Immature natural killer cell (primary cell): Measurements from ENCODE around the gene KCNQ1. TPM values are rescaled to one million over a fixed set of nuclear protein-coding genes. Genes with fewer than 3 reads are reported as not detected.
"Not testable (repeated sequence)": the region's sequence is repeated elsewhere in the genome, so short reads cannot be mapped to it uniquely, and the experiment has no call there.

Experiments
- DNase-seq, 3 donors: peaks; one replicate each; pipeline ENCODE4 v3.0.0; 2022; ENCODE audit warnings: mixed read lengths in 1 of 3
- H3K27ac Mint-ChIP-seq, 6 donors: one replicate each; pipeline ENCODE4 v1.8.0; 2020; ENCODE audit warnings: mixed read lengths in 6 of 6, mild to moderate bottlenecking in 5 of 6, inconsistent platforms in 4 of 6, moderate library complexity in 3 of 6
- H3K27me3 Mint-ChIP-seq, 3 donors: one replicate each; pipeline ENCODE4 v1.8.0; 2020 to 2021; ENCODE audit warnings: low read depth in 3 of 3, mild to moderate bottlenecking in 3 of 3, mixed read lengths in 3 of 3, moderate library complexity in 3 of 3, inconsistent platforms in 1 of 3
- H3K36me3 Mint-ChIP-seq, 3 donors: one replicate each; pipeline ENCODE4 v1.8.0; 2020; ENCODE audit warnings: mixed read lengths in 3 of 3, inconsistent platforms in 2 of 3, mild to moderate bottlenecking in 2 of 3
- H3K4me1 Mint-ChIP-seq, 2 donors: one replicate each; pipeline ENCODE4 v1.8.0; 2020; ENCODE audit warnings: inconsistent platforms in 2 of 2, mild to moderate bottlenecking in 2 of 2, mixed read lengths in 2 of 2, moderate library complexity in 1 of 2
- H3K4me3 Mint-ChIP-seq, 5 donors: one replicate each; pipeline ENCODE4 v1.8.0; 2020; ENCODE audit warnings: mild to moderate bottlenecking in 5 of 5, mixed read lengths in 5 of 5, inconsistent platforms in 3 of 5, moderate library complexity in 3 of 5
- H3K9me3 Mint-ChIP-seq, 6 donors: one replicate each; pipeline ENCODE4 v1.8.0; 2020; ENCODE audit warnings: mild to moderate bottlenecking in 6 of 6, mixed read lengths in 6 of 6, inconsistent platforms in 4 of 6, moderate library complexity in 3 of 6
- polyA plus RNA-seq, 3 donors: library from polyadenylated mRNA; unstranded; fragments of 300-500 nt; fragmentation: Illumina TruSeq; gene quantifications; one replicate each; pipeline ENCODE4 v1.2.3, GENCODE V29; 2021

Gene KCNQ1
- polyA plus RNA-seq, 3 donors from 2014 or later: 0.13 to 1.1 (median 0.73) TPM

DNA sequence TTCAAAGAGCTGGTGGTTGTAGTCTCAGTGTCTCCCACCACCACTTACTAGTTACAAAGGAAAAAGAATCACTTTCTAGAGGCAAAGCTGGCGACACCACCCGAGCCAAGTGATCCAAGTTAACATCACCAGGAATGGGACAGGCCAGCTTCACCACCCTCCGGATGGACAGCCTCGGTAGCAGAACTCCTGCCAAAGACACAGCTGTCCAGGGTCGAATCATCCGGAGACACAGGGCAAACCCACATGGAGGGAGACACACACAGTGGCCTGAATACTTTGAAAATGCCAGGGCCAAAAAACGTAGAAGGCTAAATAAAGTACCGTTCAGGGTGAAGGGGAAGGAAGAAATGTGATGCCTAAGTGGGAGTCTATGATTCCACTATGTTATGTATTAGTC lies 33.1 kb downstream of the KCNQ1 start:
- no peak overlapping the region for H3K4me3 Mint-ChIP-seq

DNA sequence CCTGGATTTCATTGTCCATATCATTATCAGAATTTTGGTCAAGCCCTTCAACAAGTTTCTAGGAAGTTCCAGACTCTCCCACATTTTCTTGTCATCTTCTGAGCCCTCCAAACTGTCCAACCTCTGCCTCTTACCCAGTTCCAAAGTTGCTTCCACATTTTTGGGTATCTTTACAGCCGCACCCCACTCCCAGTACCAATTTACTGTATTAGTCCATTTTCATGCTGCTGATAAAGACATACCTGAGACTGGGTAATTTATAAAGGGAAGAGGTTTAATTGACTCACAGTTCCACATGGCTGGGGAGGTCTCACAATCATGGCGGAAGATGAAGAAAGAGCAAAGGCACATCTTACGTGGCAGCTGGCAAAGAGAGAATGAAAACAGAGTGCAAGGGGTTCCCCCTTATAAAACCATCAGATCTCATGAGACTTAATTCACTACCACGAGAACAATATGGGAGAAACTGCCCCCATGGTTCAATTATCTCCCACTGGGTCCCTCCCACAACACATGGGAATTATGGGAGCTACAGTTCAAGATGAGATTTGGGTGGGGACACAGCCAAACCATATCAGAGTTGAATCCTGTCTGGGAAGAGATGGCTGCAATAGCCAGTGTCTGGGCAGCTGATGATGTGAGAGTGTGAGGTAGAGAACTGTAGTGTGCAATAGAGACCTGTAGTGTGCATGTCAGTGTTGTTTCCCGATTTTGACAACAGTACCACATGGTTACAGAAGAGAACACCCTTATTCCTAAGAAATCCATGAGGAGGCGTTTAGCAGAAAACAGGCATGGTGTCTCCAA lies 35.5 kb downstream of the KCNQ1 start:
- Mint-ChIP-seq H3K27me3 (peaks cover 9 to 25% (median 10%) of the 10 kb centered on the region in 3 donors), H3K9me3 (peaks cover 0 to 13% (median 7%) of the 10 kb centered on the region in 6 donors), H3K4me3 (peak overlapping the region in 2 of 5 donors; percentile 31 to 57), H3K4me1 (peaks cover 10 to 11% of the 10 kb centered on the region in 2 donors)
- H3K27ac Mint-ChIP-seq, H3K36me3 Mint-ChIP-seq, DNase-seq: not testable (repeated sequence)

More for the DNA sequence above, 33.1 kb downstream of the KCNQ1 start:
- peaks cover 10 to 11% of the 10 kb centered on the region in 2 donors for H3K4me1 Mint-ChIP-seq
- peaks cover 7 to 30% (median 15%) of the 10 kb centered on the region in 3 donors for H3K27me3 Mint-ChIP-seq
- peaks cover 0 to 13% (median 7%) of the 10 kb centered on the region in 6 donors for H3K9me3 Mint-ChIP-seq
- DNase-seq: no peak
- no peak overlapping the region for H3K27ac Mint-ChIP-seq
- H3K36me3 Mint-ChIP-seq: peaks cover 0 to 7% (median 6%) of the 10 kb centered on the region in 3 donors

DNA sequence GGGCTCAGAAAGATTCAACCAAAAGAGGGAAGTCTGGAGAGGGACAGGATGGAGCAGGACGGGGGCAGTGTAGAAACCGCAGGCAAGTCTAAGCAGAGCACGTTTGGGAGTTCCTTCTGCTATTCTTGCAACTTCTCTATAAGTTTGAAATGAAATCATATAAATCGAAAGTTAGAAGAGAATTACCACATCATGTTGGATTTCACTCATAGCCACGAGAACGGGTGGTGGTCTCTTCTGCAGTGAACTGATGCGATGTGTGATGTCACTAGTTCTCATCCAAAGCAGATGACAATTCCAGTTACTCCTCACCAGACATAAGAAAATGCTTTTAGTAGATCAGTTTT lies 36.0 kb downstream of the KCNQ1 start:
- H3K9me3 Mint-ChIP-seq: peaks cover 0 to 13% (median 7%) of the 10 kb centered on the region in 6 donors
- H3K36me3 Mint-ChIP-seq: peaks cover 0 to 7% (median 6%) of the 10 kb centered on the region in 3 donors
- no peak overlapping the region for H3K27ac Mint-ChIP-seq
- H3K27me3 Mint-ChIP-seq: peaks cover 13 to 31% (median 15%) of the 10 kb centered on the region in 3 donors
- peaks cover 10 to 11% of the 10 kb centered on the region in 2 donors for H3K4me1 Mint-ChIP-seq
- DNase-seq: no peak
- H3K4me3 Mint-ChIP-seq: peak overlapping the region in 2 of 5 donors; percentile 31 to 57

DNA sequence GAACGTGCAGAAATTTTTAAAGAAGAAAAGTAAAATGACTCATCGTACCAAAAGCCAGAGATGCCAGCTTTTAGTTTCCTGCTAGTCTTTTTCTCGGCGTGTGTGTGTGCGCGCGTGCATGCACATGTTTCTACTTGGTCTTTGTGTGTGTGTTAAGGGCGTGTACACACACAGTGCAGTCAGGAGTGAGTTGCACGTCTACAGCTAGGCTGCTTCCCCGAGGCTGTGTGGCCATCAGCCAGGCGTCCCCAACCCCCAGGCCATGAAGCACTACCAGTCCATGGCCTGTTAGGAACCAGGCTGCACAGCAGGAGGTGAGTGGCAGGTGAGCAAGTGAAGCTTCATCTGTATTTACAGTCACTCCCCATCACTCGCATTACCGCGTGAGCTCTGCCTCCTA lies 36.4 kb downstream of the KCNQ1 start:
- H3K36me3 Mint-ChIP-seq: peaks cover 0 to 7% (median 6%) of the 10 kb centered on the region in 3 donors

DNA sequence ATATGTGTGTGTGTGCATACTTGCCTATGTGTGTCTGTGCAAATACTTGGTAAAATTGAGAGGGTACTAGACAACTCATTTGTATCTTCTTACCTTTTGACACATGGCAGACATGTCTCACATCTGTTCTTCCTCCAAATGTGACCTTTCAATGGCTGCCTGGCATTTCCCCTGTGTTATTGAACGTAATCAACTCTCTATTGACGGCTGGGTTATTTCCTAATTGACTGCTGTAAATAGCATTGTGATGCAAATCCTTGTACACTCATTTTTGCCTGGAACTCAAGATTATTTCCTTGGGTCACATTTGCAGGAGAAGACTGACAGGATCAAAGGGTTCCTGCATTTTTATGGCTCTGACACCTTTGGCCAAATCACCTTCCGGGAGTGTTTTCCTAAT lies 37.4 kb downstream of the KCNQ1 start:
- peaks cover 3 to 20% (median 15%) of the 10 kb centered on the region in 6 donors for H3K9me3 Mint-ChIP-seq
- no peak overlapping the region for H3K27ac Mint-ChIP-seq
- H3K4me3 Mint-ChIP-seq: no peak overlapping the region
- no peak for DNase-seq
- H3K4me1 Mint-ChIP-seq: peaks cover 10 to 11% of the 10 kb centered on the region in 2 donors
- peaks cover 0 to 7% (median 6%) of the 10 kb centered on the region in 3 donors for H3K36me3 Mint-ChIP-seq
- H3K27me3 Mint-ChIP-seq: peaks cover 14 to 34% (median 17%) of the 10 kb centered on the region in 3 donors

More for the DNA sequence above, 36.4 kb downstream of the KCNQ1 start:
- H3K27me3 Mint-ChIP-seq: peaks cover 13 to 34% (median 16%) of the 10 kb centered on the region in 3 donors
- H3K4me1 Mint-ChIP-seq: peaks cover 10 to 11% of the 10 kb centered on the region in 2 donors
- no peak overlapping the region for H3K27ac Mint-ChIP-seq
- peak overlapping the region in 1 of 5 donors; percentile 16 for H3K4me3 Mint-ChIP-seq
- no peak for DNase-seq
- peaks cover under 1 to 13% (median 7%) of the 10 kb centered on the region in 6 donors for H3K9me3 Mint-ChIP-seq

DNA sequence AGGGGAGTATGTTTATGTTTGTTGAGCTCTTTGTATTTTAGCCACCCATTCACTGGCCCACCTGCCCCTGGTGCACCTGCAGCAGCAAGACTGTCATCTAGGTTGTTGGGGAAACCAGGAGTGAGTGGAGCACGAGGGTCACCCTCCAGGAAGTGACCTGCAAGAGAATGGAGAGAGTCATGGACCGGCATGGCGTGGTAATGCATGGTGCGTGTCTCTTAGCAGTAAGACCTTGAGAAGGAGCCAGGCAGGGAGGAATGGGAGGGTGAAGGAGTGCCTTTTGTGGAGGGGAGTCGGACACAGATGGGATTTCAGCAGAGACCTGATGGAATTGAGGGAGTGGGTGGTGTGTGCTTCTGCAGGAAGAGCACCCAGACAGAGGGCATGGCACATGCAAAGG lies 37.9 kb downstream of the KCNQ1 start:
- Mint-ChIP-seq H3K4me3 (no peak overlapping the region), H3K36me3 (peaks cover 0 to 7% (median 6%) of the 10 kb centered on the region in 3 donors), H3K4me1 (peaks cover 10 to 11% of the 10 kb centered on the region in 2 donors), H3K27ac (no peak overlapping the region), H3K27me3 (peaks cover 12 to 34% (median 17%) of the 10 kb centered on the region in 3 donors), H3K9me3 (peaks cover 3 to 23% (median 19%) of the 10 kb centered on the region in 6 donors)
- no peak for DNase-seq

DNA sequence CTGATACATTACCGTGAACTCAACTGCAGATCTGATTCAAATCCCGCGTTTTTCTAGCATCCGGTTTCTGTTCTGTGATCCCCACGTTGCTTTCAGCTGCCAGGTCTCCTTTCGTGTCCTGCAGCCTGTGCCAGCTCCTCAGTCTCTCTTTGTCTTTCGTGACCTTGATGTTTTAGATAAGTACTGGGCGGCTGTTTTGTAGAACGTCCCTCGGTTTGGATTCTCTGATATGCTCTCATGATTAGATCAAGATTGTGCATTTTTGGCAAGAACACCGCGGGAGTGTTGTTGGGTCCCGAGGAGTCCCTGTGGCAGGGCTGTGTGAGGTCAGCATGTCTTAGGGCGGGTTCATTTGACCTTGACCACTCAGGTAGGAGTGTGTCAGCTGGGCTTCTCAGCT lies 38.6 kb downstream of the KCNQ1 start:
- Mint-ChIP-seq H3K27ac (no peak overlapping the region), H3K4me3 (no peak overlapping the region), H3K9me3 (peaks cover 9 to 30% (median 24%) of the 10 kb centered on the region in 6 donors), H3K4me1 (peaks cover 10 to 11% of the 10 kb centered on the region in 2 donors), H3K27me3 (peaks cover 17 to 34% (median 18%) of the 10 kb centered on the region in 3 donors), H3K36me3 (peaks cover 3 to 11% (median 7%) of the 10 kb centered on the region in 3 donors)
- DNase-seq: no peak

DNA sequence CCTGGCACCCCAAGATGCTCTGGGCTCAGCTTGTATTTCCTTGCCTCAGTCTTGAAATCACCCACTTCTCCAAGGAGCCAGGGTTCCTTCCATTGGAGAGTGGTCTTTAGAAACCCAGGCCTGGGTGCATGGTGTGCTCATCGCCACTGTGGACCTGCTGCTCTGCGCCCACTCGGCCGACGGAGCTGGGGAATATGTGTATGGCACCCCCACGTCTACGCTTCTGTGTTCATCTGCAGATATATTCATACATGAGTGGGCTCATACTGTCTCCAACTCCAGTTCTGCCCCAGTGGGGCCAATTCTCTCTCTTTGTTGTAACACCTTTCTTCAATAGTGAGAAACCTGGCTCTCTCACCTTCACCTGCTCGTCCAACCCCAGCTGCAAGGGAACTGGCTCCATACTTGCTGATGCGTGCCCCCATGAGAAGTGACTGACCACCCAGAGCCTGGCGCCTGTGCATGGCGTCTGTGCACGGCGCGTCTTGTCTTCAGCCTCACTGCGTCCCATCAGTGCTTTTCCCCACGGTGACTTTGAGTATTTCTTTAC lies 39.8 kb downstream of the KCNQ1 start:
- Mint-ChIP-seq H3K4me1 (peaks cover 10 to 11% of the 10 kb centered on the region in 2 donors), H3K27me3 (peaks cover 23 to 41% (median 24%) of the 10 kb centered on the region in 3 donors), H3K36me3 (peaks cover 6 to 14% (median 12%) of the 10 kb centered on the region in 3 donors), H3K4me3 (no peak overlapping the region), H3K27ac (no peak overlapping the region), H3K9me3 (peaks cover 15 to 41% (median 30%) of the 10 kb centered on the region in 6 donors)
- DNase-seq: no peak

DNA sequence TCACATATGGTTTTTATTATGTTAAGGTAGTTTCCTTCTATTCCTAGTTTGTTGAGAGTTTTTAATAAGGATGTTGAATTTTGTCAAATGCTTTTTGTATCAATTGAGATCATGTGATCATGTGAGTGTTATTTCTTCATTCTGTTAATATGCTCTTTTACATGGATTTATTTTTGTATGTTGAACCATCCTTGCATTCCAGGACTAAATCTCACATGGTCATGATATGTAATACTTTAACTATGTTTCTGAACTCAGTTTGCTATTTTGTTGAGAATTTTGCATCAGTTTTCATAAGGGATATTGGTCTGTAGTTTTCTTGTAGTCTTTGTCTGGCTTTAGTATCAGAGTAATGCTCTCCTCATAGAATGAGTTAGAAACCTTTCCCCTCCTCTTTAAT lies 43.2 kb downstream of the KCNQ1 start:
- H3K9me3 Mint-ChIP-seq: peaks cover 16 to 36% (median 25%) of the 10 kb centered on the region in 6 donors
- no peak overlapping the region for H3K27ac Mint-ChIP-seq
- peak overlapping the region in 1 of 5 donors; percentile 1 for H3K4me3 Mint-ChIP-seq
- peaks cover 16 to 31% (median 19%) of the 10 kb centered on the region in 3 donors for H3K27me3 Mint-ChIP-seq
- H3K4me1 Mint-ChIP-seq: no peaks in the 10 kb centered on the region
- DNase-seq: no peak
- H3K36me3 Mint-ChIP-seq: peaks cover 0 to 12% (median 9%) of the 10 kb centered on the region in 3 donors

DNA sequence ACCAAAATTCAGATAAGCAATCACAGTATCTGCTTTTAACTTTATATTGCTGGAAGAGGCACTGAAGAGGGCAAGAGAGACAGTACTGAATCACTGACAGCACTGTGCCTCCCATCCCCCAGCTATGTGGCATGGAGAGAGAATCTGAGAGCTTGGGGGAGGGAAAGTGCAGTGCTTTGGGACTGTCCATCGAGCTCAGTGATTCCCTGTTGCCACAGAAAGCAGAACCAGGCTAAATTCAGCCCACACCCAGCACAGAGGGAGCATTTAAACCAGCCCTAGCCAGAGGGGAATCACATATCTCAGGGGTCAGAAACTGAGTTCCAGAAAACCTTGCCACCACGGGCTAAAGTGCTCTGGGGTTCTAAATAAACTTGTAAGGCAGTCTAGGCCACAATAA lies 44.3 kb downstream of the KCNQ1 start:
- Mint-ChIP-seq H3K4me1 (no peaks in the 10 kb centered on the region), H3K27me3 (peaks cover 15 to 36% (median 19%) of the 10 kb centered on the region in 3 donors), H3K9me3 (peaks cover 16 to 36% (median 25%) of the 10 kb centered on the region in 6 donors), H3K36me3 (peaks cover 0 to 12% (median 9%) of the 10 kb centered on the region in 3 donors), H3K27ac (no peak overlapping the region), H3K4me3 (no peak overlapping the region)
- DNase-seq: no peak

DNA sequence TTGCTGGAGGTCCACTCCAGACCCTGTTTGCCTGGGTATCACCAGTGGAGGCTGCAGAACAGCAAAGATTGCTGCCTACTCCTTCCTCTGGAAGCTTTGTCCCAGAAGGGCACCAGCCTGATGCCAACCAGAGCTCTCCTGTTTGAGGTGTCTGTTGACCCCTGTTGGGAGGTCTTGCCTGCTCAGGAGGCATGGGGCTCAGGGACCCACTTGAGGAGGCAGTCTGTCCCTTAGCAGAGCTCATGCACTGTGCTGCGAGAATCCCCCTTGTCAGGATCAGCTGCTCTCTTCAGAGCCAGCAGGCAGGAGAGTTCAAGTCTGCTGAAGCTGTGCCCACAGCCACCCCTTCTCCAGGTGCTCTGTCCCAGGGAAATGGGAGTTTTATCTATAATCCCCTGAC lies 53.1 kb downstream of the KCNQ1 start:
- DNase-seq, H3K4me1 Mint-ChIP-seq, H3K27ac Mint-ChIP-seq, H3K4me3 Mint-ChIP-seq: not testable (repeated sequence)
- H3K36me3 Mint-ChIP-seq: peaks cover 3 to 17% (median 7%) of the 10 kb centered on the region in 3 donors
- H3K27me3 Mint-ChIP-seq: peaks cover 18 to 60% (median 19%) of the 10 kb centered on the region in 3 donors
- H3K9me3 Mint-ChIP-seq: peaks cover 12 to 43% (median 38%) of the 10 kb centered on the region in 6 donors

DNA sequence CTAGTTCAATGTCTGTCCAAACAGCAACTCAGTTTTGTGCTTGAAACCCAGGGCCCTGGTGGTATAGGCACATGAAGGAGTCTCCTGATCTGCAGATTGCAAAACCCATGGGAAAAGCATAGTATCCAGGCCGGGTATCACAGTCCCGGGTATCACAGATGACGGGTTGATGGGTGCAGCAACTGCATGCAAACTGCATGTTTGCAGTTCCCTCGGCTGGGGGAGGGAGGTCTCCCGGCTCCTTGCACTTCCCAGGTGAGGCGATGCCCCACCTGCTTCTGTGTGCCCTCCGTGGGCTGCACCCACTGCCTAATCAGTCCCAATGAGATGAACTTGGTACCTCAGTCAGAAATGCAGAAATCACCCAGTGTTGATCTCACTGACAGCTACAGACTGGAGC lies 53.9 kb downstream of the KCNQ1 start:
- peaks cover 3 to 17% (median 7%) of the 10 kb centered on the region in 3 donors for H3K36me3 Mint-ChIP-seq
- no peak overlapping the region for H3K4me3 Mint-ChIP-seq
- H3K9me3 Mint-ChIP-seq: peaks cover 12 to 43% (median 38%) of the 10 kb centered on the region in 6 donors
- peaks cover 19 to 55% (median 20%) of the 10 kb centered on the region in 3 donors for H3K27me3 Mint-ChIP-seq
- H3K27ac Mint-ChIP-seq: no peak overlapping the region
- no peak for DNase-seq
- H3K4me1 Mint-ChIP-seq: no peaks in the 10 kb centered on the region

DNA sequence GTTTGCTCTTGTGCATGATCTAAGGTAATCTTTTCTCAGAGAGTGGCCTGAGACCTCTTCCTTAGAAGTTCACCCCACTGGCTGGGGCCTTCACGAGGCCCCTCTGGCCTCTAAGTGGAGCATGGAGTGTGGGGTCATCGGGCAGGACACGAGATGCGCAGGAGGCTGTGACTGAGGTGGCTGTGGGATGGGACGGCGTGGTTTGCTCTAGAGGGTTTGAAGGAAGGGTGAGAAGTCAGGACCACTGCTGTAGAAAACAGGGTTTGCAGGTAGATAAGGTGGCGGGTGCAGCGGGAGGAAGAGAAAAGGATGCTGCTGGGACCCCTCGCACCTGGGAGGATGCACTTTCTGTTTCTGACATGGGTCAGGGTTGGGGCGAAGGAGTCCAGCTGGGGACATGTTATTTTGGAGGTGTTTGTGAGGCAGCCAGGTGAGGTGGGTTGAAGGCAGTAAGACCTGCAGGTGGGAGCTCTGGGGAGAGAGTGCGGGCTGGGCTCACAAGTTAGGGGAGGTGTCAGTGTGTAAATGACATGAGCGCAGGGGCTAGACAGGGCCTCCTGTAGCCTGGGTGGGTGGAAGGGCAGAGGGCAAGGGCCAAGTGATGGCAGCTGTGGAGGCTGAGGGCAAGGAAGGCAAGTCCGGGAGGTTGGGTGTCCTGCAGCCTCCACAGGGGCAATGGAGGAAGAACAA lies 62.5 kb downstream of the KCNQ1 start:
- peaks cover 0 to 4% (median 2%) of the 10 kb centered on the region in 6 donors for H3K9me3 Mint-ChIP-seq
- H3K27me3 Mint-ChIP-seq: peaks cover 0 to 4% (median 2%) of the 10 kb centered on the region in 3 donors
- no peak overlapping the region for H3K27ac Mint-ChIP-seq
- H3K4me1 Mint-ChIP-seq: no peaks in the 10 kb centered on the region
- H3K4me3 Mint-ChIP-seq: no peak overlapping the region
- DNase-seq: no peak
- H3K36me3 Mint-ChIP-seq: no peaks in the 10 kb centered on the region
